A673 (cell line): Measurements from ENCODE around the gene MTHFD1L.

ENCODE experiments used
- EZH2 ChIP-seq: fragments of 200-600 bp; sonication (generic); IDR thresholded peaks from 2 replicates; pipeline ENCODE4 v1.6.1; 2017; ENCODE audit warnings: borderline replicate concordance, low read depth, mild to moderate bottlenecking, mixed read lengths, antibody characterized with exemption, low read length; ENCODE audit not compliant: poor library complexity, severe bottlenecking
- TF ChIP-seq, protein P1 (sequence below): fragments of 300-800, 200-600 bp; sonication (generic); conservative IDR thresholded peaks from 2 replicates; pipeline ENCODE4 v1.5.1; 2017; ENCODE audit warnings: low read depth, mild to moderate bottlenecking, antibody characterized with exemption, low read length, moderate library complexity, mixed read lengths

DNA sequence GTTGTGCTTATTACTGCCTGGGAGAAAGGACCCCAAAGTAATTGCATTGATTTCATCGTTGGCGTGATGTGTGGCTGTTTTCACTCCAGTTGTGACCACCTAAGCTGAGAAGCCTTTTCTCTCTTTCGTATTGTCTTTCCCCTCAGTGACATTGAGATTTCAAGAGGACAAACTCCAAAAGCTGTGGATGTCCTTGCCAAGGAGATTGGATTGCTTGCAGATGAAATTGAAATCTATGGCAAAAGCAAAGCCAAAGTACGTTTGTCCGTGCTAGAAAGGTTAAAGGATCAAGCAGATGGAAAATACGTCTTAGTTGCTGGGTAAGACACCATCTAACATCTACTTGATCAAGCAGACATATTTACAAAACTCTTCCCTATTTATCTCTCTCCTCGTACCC is 60.5 kb downstream of the MTHFD1L start:
- TF ChIP-seq, protein P1, sequence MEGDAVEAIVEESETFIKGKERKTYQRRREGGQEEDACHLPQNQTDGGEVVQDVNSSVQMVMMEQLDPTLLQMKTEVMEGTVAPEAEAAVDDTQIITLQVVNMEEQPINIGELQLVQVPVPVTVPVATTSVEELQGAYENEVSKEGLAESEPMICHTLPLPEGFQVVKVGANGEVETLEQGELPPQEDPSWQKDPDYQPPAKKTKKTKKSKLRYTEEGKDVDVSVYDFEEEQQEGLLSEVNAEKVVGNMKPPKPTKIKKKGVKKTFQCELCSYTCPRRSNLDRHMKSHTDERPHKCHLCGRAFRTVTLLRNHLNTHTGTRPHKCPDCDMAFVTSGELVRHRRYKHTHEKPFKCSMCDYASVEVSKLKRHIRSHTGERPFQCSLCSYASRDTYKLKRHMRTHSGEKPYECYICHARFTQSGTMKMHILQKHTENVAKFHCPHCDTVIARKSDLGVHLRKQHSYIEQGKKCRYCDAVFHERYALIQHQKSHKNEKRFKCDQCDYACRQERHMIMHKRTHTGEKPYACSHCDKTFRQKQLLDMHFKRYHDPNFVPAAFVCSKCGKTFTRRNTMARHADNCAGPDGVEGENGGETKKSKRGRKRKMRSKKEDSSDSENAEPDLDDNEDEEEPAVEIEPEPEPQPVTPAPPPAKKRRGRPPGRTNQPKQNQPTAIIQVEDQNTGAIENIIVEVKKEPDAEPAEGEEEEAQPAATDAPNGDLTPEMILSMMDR, result no peak
- no peak for TF ChIP-seq EZH2
